Stimulated activated CD4-positive, alpha-beta T cell treated with anti-CD3 and anti-CD28 coated beads, Interleukin-2, amount 100 ng/mL, for 24 hours (primary cell): ENCODE data around the gene GCK.

ENCODE experiments used
- DNase-seq, 2 donors: peaks; one replicate each; pipeline ENCODE4 v3.0.0-alpha.2; 2020

Gene GCK

DNA sequence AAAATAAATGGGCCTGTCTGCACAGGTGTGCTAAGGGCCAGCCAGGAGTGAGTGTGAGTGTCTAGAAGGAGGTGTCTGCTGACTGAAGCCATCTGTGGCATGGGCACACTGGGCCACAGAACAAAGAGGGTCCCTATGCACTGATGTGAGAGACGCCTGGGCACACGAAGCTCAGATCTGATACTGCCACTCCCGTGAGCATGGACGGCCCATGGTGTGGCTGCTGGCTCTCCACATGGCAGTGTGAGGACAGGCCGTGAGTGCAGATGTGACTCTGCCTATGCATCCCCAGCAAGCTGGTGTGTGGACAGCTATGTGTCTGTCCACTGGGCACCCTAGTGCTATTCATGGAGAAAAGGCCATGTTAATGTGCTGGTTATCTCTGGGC lies 35.3 kb downstream of the GCK start:
- no peak for DNase-seq

DNA sequence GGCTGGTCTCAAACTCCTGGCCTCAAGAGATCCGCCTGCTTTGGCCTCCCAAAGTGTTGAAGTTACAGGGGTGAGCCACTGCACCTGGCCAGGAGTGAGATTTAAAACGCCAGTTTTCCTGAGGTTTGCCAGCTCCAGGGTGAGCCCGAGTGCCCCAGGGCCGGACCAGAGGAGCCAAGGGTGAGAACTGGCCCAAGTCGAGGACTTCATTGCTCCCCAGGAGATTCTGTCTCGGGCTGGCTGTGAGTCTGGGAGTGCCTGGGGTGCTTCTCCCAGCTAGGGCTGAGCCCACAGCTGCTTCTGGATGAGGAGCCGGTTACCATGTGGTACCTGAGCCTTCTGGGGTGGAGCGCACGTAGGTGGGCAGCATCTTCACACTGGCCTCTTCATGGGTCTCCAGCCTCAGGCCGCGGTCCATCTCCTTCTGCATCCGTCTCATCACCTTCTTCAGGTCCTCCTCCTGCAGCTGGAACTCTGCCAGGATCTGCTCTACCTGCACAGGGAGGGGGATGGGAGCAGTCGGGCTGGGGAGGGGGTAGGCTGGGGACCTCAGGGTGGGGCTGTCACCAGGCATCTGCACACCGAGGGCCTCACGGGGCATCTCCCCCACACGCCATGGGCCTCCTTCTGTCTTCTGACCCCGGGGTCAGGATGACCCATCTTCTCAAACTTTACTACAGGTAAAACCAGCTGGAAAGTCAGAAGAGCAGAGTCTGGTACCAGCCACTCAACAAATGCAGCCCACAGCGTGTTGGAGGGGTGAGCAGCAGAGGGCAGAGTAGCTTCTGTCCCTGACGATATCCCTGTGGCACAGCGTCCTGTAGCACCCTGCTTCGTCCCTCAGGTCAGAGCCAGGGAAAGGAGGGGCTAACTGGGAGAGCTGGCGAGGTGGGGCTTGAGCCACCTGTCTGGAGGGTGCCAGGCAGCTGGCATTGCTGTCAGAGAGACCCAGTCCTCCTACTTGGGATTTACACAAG lies 36.0 kb downstream of the GCK start:
- DNase-seq, result no peak

GRCh38 chr7:44151956-44152355 lies 37.3 kb downstream of the GCK start:
- DNase-seq, result no peak

DNA sequence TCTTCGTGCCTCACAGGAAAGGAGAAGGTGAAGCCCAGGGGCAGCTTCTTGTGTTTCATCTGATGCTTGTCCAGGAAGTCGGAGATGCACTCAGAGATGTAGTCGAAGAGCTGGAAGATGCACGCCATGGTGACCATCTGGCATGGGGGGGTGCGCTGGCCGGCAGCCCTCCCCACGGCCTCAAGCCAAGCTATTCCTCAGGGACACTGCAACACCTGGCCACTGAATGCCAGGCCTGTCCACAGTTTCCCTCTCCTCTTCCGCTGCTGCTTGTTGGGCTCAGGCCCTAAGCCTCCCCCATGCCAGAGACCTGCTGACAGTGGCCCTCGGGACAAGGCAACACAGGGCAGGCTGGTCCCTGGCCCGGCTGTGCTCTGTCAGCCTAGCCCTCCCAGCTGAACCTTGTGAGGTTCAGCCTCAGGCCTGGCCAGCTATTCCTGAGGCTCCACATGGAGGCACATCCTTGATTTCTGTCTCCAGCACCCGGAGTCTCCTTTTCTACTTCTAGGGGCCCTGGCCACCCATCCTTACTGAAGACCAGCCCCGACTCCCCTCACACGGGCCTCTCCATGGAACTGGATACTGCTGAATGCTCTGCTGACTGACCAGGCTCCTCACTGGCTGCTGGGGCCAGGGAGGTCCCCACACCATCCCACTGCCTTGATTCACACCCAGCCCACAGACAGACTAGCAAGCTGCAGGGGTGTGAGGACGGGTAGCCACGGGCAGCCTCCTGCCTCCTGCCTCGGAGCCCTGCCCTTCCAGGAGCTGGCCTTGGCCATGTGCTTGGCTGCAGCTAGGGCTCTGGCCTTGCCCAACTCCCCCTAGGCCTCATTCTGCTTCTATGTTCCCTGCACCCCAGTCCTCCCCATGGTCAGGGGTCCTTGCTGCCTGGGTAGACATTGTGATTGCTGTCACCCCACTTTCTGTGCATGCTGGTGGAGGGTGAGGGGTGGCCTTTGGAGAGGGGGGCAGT lies 38.0 kb downstream of the GCK start:
- no peak for DNase-seq

- DNase-seq, result no peak
Observed at GRCh38 chr7:44150466-44150832, 38.8 kb downstream of the GCK start.

GRCh38 chr7:44149571-44150465 lies 39.4 kb downstream of the GCK start:
- no peak for DNase-seq

- DNase-seq, result no peak
Observed at GRCh38 chr7:44148961-44149536, 40.2 kb downstream of the GCK start.

- no peak for DNase-seq
Observed at GRCh38 chr7:44148166-44148565, 41.1 kb downstream of the GCK start.

DNA sequence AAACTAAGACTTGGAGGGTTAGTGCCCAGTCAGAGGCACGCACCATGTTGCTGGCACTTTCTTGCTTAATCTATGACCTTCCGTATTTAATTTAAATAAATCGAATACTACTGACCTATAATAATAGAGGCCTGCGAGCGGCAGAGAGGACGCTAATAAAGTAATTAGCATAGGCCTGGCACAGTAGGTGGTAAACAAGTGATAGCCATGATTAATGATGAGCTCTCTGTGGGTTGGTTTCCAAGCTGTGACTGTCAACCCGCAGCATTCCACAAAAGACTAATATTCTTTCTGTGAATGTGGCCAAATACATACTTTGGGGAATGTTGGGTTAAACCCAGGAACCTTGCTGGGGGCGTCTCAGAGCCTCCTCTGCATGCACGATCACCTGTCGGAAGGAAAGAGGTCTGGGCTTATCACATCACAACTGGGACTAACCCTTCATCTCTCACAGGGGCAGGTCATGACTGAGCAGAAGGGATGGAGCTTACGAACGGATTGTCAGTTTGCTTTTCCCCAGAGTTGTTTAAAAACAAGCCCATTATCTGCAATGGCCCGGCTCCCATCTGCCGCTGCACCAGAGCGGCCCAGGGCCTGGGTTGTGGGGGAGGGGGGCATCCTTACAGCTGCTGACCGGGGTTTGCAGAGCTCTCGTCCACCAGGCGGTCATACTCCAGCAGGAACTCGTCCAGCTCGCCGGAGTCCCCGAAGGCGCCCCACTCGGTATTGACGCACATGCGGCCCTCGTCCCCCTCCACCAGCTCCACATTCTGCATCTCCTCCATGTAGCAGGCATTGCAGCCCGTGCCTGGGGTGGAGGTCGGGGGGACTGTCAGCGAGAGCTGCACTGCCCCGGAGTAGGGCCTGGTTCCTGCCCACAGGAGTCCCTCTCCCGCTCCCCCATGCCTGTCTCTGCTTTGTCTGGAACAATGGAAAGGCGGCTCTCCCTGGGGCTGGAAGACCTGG lies 41.9 kb downstream of the GCK start:
- no peak for DNase-seq

DNA sequence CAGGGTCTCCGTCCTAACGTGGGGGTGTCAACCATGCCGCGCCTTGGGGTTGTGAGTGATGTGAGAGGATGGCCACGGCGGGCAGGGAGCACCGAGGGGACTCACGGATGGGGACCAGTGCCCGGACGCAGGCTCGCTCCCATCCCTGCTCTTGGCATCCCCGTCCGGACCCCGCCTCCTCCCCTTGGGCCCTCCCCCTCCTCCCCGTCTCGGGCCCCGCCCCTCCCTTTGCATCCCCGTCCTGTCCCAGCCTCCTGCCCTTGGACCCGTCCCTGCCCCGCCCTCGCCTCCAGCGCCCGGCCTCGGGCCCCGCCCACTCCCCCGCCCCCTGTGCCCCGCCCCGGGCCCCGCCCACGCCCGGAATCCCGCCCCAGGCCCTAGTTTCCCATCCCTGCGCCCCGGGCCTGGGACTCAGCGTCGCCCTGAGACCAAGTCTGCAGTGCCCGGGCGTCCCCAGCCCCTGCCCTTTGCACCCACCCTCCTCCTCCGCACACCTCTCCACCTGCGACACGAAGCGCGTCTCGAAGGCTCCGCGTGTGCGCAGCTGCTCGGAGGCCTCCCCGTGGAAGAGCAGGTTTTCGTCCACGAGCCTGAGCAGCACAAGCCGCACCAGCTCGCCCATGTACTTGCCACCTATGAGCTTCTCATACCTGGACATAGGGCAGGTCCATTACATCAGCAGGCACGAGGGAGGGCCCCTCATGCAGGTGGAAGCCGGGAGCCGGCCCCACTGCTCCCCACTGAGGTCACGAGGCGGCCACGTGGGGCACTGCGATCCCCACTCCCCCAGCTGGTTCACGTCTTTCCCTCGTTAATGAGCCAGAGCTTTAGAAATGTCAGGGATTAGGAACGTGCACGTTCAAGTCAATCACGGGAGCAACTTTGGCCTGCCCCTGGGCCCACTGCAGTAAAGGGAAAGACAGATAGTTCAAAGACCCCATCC lies 43.0 kb downstream of the GCK start:
- peak; percentile 55 to 78 for DNase-seq

DNA sequence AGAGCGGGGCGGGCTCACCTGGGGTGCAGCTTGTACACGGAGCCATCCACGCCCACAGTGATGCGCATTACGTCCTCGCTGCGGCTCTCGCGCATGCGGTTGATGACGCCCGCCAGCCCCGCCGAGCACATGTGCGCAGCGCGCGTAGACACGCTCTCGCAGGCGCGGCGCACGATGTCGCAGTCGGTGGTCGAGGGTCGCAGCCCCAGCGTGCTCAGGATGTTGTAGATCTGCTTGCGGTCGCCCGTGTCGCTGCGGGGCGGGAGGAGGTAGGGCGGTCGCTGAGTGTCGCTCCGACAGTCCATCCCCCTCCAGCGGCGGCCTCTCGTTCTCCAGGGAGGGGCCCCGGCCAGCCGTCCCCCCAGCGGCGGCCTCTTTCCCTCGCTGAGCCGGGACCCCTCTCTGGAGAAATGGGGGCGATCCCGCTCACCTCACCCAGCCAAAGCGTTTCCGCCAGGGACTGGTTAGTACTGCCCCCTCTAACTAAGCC lies 43.7 kb downstream of the GCK start:
- DNase-seq, result peak; percentile 55 to 68

DNA sequence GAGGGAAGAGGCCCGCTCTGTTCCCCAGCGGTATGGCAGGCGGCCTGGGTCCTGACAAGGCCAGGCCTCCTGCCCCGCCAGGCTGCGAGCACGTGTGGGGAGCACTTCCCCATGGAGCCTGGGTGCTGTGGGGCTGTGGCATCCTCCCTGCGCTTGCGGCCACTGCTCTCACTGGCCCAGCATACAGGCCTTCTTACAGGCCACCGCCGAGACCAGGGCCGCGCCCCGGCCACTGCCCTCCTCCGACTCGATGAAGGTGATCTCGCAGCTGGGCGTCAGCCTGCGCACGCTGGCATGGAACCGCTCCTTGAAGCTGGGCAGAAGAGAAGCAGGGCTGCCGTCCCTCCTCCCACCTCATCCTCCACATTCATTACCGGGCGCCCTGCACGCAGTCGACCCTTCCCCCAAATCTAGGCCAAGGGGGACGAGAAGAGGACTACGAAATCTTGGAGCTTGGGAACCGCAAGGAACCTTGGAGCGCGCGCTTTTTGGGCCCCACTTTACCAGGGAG lies 44.2 kb downstream of the GCK start:
- DNase-seq, result no peak

DNA sequence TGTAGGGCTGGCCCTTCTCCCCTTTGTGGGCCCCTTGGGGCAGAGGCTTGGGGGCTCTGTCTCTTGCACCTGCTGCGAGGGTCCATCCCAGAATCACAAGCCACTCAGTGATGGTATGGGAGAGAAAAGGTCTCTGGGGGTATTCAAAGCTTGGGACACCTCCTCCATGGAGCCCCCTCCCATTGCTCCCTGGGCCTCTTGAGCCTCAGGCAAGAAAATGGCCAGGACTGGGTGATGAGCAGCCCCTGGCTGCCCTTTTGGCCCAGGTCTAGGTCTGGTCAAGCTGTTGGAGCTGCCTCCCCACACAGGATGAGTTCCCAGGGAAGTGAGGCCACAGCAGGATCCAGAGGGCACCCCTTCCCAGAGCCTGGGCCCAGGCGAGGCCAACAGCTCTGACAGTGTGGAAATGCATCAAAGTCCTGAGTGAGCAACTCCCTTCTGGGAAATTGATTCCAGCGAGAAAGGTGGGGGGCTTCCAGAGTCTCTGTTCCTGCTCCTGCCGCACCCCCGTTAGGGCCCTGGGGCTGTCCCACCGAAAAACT lies 44.7 kb downstream of the GCK start:
- DNase-seq, result no peak

DNA sequence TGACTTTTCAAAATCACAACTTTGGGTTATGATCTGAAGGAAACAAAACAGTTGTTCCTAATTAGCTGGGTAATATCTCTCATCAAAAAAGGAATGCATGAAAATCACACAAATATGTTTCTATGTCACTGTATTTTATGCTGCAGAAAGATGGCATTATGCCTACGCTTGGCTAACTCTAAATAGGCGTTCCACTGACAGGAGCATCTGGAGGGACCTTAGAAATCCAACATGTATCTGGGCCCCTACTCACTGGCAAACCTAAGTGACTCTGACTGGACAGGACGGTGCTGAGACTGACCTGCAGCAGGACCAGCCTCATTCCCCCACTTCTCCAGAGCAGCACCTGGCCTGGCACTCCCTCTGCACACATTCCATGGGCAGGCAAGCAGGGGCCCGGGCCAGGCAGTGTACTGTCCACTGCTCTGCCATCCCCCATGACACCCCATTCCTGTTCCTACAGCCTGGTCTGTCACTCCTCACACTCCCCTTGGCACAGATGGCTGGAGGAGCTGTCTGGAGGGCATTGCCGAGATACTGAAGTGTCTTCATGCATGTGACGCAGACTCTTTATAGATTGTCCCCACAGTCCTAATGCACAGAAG lies 45.5 kb downstream of the GCK start:
- DNase-seq, result no peak

GRCh38 chr7:44142028-44142427 lies 47.2 kb downstream of the GCK start:
- DNase-seq, result no peak

DNA sequence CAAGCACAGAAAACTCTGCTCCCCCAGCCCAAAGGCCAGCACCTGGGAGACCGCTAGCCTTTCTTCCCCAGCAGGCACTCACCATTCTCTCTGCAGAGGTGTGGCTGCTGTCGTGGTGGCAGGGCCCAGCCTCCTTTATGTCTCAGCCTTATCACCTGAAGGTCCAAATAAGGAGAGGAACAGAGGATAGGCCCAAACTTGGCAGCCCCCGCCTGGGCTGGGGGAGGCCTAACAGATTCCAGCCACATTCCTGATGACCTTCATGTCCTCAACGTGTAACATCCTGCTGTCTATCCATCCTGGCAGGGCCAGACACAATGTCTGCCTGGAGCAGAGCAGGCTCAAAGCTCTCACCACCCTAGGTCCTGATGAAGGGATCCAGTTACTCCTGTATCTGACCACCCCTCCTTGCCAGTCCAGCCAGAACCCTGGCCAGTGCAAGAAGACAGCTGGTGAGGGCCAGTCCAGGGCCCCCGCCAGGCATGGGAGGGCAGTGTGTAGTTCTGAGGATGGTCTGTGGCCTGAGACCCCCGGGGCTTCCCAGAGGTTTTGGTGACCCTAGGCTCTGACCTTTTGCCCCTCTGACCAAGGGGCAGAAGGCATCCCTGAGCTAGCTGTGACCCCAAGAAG lies 47.9 kb downstream of the GCK start, which contains the start of gene MYL7:
Gene MYL7, minus strand, starts transcription at position 112 of the 630 bp plus-strand sequence. Its CDS starts 27 bp downstream, at position 85.
- no peak for DNase-seq

GRCh38 chr7:44140341-44140740 lies 48.9 kb downstream of the GCK start:
- DNase-seq, result no peak
